HG03060 (cell line): Measurements from ENCODE around the gene CTNNA2.

Experiments used
- ATAC-seq: cut with Tn5 transposase; IDR thresholded peaks from one replicate; pipeline ENCODE4 v1.9.1; 2021; ENCODE audit warnings: low read depth, moderate number of reproducible peaks; ENCODE audit not compliant: unreplicated experiment

Gene CTNNA2

GRCh38 chr2:79844011-79844410, 331.2 kb downstream of the CTNNA2 start:
- ATAC-seq, result no peak

GRCh38 chr2:79846878-79847277, 334.0 kb downstream of the CTNNA2 start:
- no peak for ATAC-seq

DNA sequence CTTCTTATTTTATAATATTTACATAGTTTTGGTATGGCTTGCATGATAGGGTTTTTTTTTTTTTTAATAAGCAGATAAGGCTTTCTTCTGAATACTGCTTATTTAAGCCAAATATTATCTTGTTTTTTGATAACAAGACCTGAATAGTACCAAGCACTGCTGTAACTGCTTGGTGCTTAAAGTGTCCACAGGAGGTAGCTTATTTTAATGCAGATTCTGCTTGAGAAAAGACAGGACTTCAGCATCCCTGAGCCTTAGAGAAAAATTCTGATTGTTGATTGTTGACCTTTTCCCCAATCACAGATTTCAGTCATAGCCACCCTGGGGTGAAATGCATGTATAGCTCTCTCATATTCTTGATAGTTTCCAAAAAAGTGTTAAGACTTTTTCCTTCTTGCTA, 336.4 kb downstream of the CTNNA2 start:
- ATAC-seq, result no peak

- ATAC-seq, result no peak
These were observed 337.1 kb downstream of the CTNNA2 start for GRCh38 chr2:79849949-79850348.

GRCh38 chr2:79850912-79851311, 338.1 kb downstream of the CTNNA2 start:
- ATAC-seq, result no peak

GRCh38 chr2:79855264-79856006, 342.6 kb downstream of the CTNNA2 start:
- ATAC-seq, result no peak

GRCh38 chr2:79857888-79858287, 345.0 kb downstream of the CTNNA2 start:
- ATAC-seq, result no peak

- no peak for ATAC-seq
These were observed 347.6 kb downstream of the CTNNA2 start for GRCh38 chr2:79860228-79861058.

DNA sequence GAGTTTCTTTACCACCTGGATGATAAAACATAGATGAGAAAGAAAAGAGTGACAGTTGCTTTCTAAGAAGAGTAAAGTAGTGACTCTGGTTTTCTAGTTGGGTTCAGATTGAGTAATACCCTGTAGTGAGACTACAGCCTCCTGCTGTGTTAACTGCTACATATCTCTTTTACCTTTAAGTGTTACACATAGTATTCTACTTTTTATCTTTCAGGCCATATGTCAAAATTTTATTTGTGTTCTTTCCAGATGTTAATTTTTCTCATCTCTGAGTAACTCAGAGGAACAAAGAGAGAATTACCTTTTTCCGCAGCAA, 348.2 kb downstream of the CTNNA2 start:
- ATAC-seq, result no peak

DNA sequence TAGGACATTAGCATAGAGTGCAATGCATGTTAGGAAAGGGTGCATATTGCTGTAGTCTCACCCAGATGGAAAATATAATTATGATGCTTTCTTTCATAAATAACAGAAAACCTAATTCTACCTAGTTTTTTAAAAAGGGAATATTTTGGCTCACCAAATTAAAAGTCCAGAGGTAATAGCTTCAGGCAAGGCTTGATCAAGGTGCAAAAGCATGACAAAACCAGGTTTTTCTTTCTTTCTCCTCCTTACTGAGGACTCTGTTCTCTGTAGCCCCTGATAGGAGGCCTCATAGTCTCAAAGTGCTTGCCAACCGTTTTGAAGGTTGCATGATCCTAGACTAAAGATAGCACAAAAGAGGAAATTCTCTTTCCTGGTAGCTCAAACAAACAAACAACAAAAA, 349.9 kb downstream of the CTNNA2 start:
- no peak for ATAC-seq

GRCh38 chr2:79872656-79873055, 359.8 kb downstream of the CTNNA2 start:
- no peak for ATAC-seq

DNA sequence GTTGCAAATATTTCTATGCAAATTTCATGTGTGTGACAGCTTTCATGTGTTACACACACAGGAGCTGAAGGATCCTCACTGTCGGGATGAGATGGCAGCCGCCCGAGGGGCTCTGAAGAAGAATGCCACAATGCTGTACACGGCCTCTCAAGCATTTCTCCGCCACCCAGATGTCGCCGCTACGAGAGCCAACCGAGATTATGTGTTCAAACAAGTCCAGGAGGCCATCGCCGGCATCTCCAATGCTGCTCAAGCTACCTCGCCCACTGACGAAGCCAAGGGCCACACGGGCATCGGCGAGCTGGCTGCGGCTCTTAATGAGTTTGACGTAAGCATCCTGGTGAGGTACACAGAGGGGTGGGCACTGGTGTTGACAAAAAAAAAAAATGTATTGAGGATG, 361.2 kb downstream of the CTNNA2 start:
- no peak for ATAC-seq

DNA sequence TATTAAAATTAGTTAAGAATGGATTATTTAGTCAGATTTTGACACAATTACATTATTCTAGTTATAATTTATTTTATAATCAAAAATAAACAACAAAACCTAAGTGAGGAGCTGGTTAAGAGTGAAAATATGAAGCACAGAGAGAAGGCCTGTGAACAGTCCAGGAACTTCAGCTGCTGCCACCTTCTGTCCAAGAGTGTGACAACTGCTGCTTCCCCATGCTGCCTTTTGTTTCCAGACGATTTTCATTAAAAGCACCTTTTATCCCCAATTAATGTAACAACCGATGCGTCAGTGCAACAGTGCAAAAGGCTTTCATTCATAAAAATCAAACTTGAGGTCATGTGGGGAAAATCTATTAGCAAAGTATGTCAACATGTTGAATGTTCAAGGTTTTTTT, 363.6 kb downstream of the CTNNA2 start:
- no peak for ATAC-seq

DNA sequence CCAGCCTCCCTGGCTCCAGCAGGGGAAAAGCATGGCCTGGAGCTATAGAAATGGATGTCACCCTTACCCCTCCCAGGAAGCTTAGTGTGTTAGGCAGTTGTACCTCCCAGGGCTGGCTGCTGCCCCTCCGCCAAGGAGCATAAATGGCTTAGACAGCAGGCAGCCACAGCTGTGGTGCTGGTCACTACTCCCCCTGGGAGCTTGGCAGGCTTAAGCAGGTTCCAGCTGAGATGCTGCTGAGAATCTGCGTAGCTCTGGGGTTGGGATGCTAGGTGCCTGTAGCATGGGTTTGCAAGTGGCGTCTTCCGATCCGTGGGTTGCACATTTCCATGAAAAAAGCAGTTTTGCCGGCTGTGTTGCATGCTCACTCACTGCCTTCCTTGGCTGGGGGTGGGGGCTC, 369.7 kb downstream of the CTNNA2 start:
- ATAC-seq, result no peak

DNA sequence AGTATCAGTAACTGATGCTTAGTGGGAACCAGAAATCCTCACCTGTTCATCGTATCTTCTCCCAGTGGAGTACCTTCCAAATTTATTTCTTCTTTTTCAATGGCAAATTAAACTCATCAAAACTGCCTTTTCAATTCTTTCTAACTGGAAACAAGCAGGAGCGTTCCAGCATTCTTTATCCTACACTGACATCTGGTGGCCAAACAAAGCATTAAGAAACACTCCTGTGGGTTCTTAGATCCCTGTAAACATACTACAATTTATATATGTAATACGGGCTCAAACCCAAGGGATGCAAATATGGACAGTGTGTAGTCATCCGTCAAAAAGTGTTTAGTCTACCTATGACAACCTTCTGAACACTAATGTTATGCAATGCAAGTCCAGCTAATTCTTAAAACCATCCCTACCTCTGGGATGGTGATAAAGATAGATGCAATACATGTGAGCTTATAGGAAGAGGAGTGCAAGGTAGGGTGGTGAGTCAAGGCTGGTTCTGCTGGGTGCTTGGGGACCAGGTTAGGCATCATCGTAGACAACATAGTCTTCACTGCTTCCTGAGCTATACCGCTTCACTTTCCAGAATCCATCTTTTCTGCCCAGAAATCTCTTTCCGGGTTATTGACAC, 375.0 kb downstream of the CTNNA2 start:
- ATAC-seq, result no peak

GRCh38 chr2:79892123-79892522, 379.3 kb downstream of the CTNNA2 start:
- no peak for ATAC-seq

DNA sequence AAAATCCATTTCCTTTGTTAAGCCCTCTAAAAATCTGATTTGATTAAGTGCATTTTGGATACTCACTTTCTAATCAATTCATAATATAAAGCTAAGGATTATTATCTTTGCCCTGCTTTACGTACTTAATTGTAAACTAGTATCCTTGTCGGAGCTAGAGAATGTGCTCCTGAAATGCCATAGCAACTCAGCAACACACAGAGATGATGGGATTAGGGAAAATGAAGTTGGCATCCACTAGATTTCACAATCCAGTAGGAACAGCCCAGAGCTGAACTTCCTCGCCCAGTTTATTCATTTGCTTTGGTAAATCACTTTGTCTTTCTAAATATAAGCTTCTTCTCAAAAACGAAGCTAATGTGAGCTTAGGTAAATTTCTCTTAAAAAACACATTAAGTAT, 386.3 kb downstream of the CTNNA2 start:
- no peak for ATAC-seq

DNA sequence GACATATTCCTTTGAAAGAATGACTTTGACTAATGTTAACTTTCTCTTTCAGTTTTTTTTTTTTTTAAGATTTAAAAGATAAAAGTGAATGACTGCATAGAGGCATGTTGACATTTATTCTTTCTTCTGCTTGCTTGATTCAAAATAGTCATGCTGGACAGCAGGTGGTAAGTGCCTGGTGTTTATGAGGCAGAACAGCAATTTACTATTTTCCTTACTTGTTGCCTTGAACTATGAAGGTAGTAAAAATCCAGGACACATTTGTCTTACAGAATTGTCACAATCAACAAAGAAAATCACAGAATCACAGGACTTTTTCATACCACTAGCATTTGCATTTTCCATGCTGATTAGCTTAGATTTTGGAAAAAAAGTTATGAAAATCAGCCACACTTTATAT, 388.3 kb downstream of the CTNNA2 start:
- ATAC-seq, result no peak

DNA sequence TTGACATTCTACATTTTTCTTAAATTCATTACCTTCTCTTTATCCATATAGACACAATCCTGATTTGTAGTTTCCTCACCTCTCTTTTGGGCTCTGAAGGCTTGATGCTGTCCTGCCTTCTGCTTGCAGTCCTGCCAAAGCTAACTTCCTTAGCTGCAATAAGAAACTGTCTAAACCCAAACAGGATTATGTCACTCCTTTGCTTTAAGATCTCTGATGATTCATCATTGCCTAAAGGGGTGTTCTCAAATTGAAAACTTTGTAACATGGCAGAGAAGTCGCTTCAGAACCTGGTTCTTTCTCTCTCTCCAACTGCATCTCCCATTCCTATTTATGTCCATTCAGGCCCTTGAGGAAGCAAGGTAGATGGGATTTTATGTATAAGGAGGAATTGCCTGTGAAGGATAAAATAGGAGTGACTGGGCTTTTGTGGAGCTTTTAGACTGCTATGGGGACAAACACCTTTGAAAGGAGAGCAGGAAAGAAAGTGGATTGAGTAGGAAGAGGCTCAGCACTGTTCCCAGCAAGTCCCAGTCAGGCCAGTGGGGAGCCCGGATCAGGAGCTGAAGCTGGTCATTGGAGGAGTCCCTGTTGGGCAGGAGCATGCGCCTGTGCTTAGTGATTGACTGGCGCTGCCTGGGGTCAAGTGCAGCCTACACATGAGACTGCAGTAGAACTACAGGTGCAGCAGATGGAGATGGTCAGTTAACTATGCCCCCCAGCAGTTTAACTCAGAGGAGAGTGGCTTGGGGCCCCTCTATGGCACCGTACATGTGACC, 390.6 kb downstream of the CTNNA2 start:
- no peak for ATAC-seq

GRCh38 chr2:79906139-79906890, 393.5 kb downstream of the CTNNA2 start:
- no peak for ATAC-seq
